Lower leg skin (tissue), 4 donors: ENCODE data around the gene DSPP. TPM values are rescaled to one million over a fixed set of nuclear protein-coding genes. Genes with fewer than 3 reads are reported as not detected.

Source experiments
- DNase-seq, 2 donors: peaks; one replicate each; pipeline ENCODE4 v3.0.0-alpha.2; 2019; ENCODE audit warnings: low spot score in 2 of 2
- H3K4me3 ChIP-seq: fragments of 200-600 bp; sonication (generic); 2 replicates; pipeline ENCODE4 v1.5.1; 2017; ENCODE audit warnings: mild to moderate bottlenecking, low read depth; ENCODE audit not compliant: poor library complexity, severe bottlenecking
- CTCF ChIP-seq, 3 donors: fragments of 450-650 bp; IDR thresholded peaks; one replicate each; pipeline ENCODE4 v1.5.1; 2016; ENCODE audit warnings: antibody characterized with exemption in 3 of 3, mild to moderate bottlenecking in 3 of 3, moderate library complexity in 2 of 3
- POLR2A ChIP-seq, 2 donors: fragments of 450-650 bp; IDR thresholded peaks; one replicate each; pipeline ENCODE4 v1.6.1; 2016 to 2017; ENCODE audit warnings: antibody characterized with exemption in 2 of 2, mild to moderate bottlenecking in 1 of 2, moderate library complexity in 1 of 2
- WGBS, 2 donors: methylation state at CpG; one replicate each; pipeline ENCODE4 v1.1.5; 2018; 5-methylcytosine and 5-hydroxymethylcytosine counted together
- intact Hi-C: fragments of 100-400 bp; cut with DNase I; formaldehyde crosslinking; loops from one replicate; pipeline ENCODE4 v1.15.0; 2023; ENCODE audit warnings: low total_unique reads
- total RNA-seq, 4 donors: library from RNA; depleted of rRNA; stranded (reverse); fragments of >200 nt; gene quantifications; one replicate each; pipeline ENCODE4 v1.1.0, GENCODE V29; 2016

The DSPP gene
- total RNA-seq, 4 donors from 2014 or later = not detected

GRCh38 chr4:87632469-87632868, 24.1 kb downstream of the DSPP start:
- 60 to 71% methylated on average over 1 of the region's 1 CpG for WGBS, 2 donors
- no peak for DNase-seq
- TF ChIP-seq CTCF (IDR thresholded peaks at IDR 0.05) = no peak
- intact Hi-C loops = no loop called here
- no peak overlapping the region for H3K4me3 ChIP-seq

GRCh38 chr4:87633243-87633642, 24.9 kb downstream of the DSPP start:
- intact Hi-C loops = no loop called here
- no peak for DNase-seq
- TF ChIP-seq POLR2A (IDR thresholded peaks at IDR 0.05) (no peak), CTCF (IDR thresholded peaks at IDR 0.05) (no peak)
- 7 to 10% methylated on average over 2 of the region's 2 CpGs for WGBS, 2 donors
- no peak overlapping the region for H3K4me3 ChIP-seq

GRCh38 chr4:87644286-87644685, 36.0 kb downstream of the DSPP start:
- 96 to 98% methylated on average over 6 of the region's 6 CpGs for WGBS, 2 donors
- H3K4me3 ChIP-seq = no peak overlapping the region
- no peak for DNase-seq

GRCh38 chr4:87649980-87650379, 41.7 kb downstream of the DSPP start, which contains the start of gene DMP1:
DMP1 (plus strand) TSS chr4:87650280; CDS start chr4:87656493, 6,213 bp downstream.
- no peak for DNase-seq
- intact Hi-C loops = no loop called here
- H3K4me3 ChIP-seq = no peak within 1 kb of the TSS
- 85 to 90% methylated on average over 3 of the region's 3 CpGs for WGBS, 2 donors
- TF ChIP-seq POLR2A (IDR thresholded peaks at IDR 0.05) (no peak), CTCF (IDR thresholded peaks at IDR 0.05) (no peak)

More at GRCh38 chr4:87644286-87644685, 36.0 kb downstream of the DSPP start:
- intact Hi-C loops = no loop called here
- TF ChIP-seq CTCF (IDR thresholded peaks at IDR 0.05) = no peak
- no peak for TF ChIP-seq POLR2A (IDR thresholded peaks at IDR 0.05)

GRCh38 chr4:87650938-87651337, 42.6 kb downstream of the DSPP start:
- 83 to 89% methylated on average over 2 of the region's 2 CpGs for WGBS, 2 donors
- TF ChIP-seq CTCF (IDR thresholded peaks at IDR 0.05) (no peak), POLR2A (IDR thresholded peaks at IDR 0.05) (no peak)
- no peak for DNase-seq
- H3K4me3 ChIP-seq = no peak overlapping the region
- intact Hi-C loops = no loop called here

- intact Hi-C loops = no loop called here
These were observed 43.6 kb downstream of the DSPP start for GRCh38 chr4:87651941-87652340.

More at GRCh38 chr4:87651941-87652340, 43.6 kb downstream of the DSPP start:
- no peak for DNase-seq
- WGBS, 2 donors = 87 to 93% methylated on average over 3 of the region's 3 CpGs
- TF ChIP-seq CTCF (IDR thresholded peaks at IDR 0.05) = no peak
- TF ChIP-seq POLR2A (IDR thresholded peaks at IDR 0.05) = no peak
- H3K4me3 ChIP-seq = no peak overlapping the region
